ENCODE results near the gene GAS2L1. TPM values are rescaled to one million over a fixed set of nuclear protein-coding genes. Genes with fewer than 3 reads are reported as not detected.

Gene GAS2L1
- total RNA-seq, 4 donors from 2014 or later = 7.5 to 31.6 (median 10.3) TPM

DNA sequence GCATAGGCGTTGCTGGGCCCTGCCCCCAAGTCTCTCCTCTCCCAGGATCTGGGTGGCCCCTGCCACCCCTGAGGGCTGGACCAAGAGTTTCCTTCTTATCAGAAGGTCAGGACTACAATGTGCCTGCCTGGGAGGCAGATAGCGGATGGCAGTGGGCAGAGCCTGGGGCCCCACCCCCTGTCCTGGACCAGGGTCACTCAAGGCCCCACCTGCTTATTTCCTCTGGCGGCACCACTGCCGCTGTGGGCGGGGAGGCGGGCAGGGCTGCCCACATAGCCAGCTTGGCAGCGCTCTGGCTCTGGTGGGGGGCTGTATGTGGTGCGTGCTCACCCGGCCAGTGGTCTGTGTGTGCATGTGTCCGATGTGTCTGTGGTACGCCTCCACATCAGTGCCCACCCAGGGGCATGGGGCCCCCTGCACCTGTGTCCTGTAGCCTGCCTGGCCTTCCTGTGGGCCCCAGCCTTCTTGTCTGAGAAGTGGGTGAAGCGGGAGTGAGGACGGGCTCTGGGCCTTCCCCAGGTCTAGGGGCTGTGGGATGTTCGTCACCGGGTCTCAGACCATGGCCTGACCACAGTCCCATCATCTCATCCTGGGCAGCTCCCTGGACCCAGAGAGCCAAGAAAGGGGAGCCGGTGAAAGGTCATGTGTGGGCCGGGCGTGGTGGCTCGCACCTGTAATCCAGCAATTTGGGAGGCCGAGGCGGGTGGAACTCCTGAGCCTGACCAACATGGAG lies 3.0 kb downstream of the GAS2L1 start:
- TF ChIP-seq, protein P1, sequence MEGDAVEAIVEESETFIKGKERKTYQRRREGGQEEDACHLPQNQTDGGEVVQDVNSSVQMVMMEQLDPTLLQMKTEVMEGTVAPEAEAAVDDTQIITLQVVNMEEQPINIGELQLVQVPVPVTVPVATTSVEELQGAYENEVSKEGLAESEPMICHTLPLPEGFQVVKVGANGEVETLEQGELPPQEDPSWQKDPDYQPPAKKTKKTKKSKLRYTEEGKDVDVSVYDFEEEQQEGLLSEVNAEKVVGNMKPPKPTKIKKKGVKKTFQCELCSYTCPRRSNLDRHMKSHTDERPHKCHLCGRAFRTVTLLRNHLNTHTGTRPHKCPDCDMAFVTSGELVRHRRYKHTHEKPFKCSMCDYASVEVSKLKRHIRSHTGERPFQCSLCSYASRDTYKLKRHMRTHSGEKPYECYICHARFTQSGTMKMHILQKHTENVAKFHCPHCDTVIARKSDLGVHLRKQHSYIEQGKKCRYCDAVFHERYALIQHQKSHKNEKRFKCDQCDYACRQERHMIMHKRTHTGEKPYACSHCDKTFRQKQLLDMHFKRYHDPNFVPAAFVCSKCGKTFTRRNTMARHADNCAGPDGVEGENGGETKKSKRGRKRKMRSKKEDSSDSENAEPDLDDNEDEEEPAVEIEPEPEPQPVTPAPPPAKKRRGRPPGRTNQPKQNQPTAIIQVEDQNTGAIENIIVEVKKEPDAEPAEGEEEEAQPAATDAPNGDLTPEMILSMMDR (IDR thresholded peaks at IDR 0.05; ENCODE audit: low read depth) = no peak

DNA sequence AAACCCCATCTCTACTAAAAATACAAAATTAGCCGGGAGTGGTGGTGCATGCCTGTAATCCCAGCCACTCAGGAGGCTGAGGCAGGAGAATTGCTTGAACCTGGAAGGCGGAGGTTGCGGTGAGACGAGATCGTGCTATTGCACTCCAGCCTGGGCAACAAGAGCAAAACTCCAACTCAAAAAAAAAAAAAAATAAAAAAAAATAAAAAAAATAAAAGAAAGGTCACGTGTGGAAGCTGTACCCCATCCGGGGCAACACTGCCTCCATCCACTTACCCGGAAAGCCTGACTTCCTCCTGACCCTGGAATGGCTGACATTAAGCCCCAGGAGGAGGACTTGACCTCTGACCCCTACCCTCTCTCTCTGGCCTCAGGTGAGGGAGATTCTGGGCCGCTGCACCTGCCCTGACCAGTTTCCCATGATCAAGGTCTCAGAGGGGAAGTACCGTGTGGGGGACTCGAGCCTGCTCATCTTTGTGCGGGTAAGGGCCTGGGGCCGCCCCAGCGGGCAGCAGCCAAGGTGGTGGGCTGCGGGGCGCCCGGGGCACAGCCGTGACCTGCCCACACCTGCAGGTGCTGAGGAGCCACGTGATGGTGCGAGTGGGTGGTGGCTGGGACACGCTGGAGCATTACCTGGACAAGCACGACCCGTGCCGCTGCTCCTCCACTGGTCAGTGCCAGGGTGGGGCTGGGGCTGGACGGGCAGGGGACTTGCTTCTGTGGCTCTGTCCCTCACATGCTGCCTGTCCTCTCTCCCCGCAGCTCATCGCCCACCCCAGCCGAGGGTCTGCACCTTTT lies 3.8 kb downstream of the GAS2L1 start:
- TF ChIP-seq, protein P1 (IDR thresholded peaks at IDR 0.05; ENCODE audit: low read depth) = no peak

DNA sequence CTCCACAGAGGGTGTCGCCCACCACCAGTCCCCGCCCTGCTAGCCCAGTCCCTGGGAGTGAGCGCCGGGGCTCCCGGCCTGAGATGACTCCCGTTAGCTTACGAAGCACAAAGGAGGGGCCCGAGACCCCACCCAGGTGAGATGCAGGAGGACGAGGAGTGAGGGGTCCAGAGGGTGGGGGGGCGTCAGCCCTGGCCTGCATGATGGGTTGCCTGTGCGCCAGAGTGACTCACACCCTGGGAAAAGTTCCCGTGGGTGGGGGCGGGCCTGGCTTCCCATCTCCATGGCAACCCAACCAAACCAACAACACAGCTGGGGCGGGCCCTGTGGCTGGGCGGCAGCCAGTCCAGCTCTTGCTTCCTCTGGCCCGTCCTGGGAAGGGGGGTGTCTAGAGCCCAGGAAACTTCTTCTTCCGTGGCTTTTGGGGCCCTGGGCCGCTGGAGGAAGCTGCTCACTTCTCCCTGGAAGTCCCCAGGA lies 4.5 kb downstream of the GAS2L1 start:
- TF ChIP-seq, protein P1 (IDR thresholded peaks at IDR 0.05; ENCODE audit: low read depth) = no peak

DNA sequence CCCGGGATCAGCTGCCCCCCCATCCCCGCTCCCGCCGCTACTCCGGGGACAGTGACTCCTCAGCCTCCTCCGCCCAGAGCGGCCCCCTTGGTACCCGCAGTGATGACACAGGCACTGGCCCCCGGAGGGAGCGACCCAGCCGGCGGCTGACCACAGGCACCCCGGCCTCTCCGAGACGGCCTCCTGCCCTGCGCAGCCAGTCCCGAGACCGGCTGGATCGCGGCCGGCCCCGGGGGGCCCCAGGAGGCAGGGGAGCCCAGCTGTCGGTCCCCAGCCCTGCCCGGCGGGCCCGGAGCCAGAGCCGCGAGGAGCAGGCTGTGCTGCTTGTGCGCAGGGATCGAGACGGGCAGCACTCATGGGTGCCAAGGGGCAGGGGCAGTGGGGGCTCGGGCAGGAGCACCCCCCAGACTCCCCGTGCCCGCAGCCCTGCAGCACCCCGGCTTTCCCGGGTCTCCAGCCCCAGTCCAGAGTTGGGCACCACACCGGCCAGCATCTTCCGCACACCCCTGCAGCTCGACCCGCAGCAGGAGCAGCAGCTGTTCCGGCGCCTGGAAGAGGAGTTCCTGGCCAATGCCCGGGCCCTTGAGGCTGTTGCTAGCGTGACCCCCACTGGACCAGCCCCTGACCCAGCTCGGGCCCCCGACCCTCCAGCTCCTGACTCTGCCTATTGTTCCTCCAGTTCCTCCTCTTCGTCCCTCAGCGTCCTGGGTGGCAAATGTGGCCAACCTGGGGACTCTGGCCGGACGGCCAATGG lies 5.2 kb downstream of the GAS2L1 start:
- TF ChIP-seq, protein P1 (IDR thresholded peaks at IDR 0.05; ENCODE audit: low read depth) = no peak

DNA sequence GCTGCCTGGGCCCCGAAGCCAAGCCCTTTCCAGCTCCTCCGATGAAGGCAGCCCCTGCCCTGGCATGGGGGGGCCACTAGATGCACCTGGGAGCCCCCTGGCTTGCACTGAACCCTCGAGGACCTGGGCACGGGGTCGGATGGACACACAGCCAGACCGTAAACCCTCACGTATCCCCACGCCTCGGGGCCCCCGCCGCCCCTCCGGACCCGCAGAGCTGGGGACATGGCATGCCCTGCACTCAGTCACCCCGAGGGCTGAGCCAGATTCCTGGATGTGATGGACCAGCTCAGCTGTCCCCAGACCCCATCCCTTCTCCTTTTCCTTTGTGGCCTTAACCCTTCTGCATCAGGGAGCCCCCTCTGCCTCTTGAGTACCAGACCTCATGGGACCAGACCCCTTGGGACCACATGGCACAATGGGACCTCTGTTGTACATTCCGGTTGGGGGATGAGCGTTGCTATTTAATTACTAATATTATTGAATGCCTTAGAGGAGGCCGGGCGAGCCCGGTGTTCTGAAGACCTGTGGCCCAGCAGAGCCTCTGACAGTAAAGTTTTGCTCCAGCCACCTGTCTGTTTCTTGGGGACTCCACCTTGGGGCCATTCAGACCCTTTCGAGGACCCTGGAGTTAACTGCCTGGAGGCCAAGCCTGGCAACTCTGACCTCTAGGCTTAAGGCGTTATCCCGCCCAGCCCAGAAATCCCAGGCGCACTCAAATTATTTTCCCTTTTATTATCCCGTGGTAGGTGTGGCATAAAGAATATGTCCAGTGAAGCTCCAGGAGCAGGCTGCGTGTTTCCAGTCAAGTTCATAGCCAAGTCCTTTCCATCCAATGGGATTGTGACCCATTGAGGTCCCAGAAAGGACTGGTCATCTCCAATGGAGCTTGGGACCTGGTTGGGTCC lies 6.0 kb downstream of the GAS2L1 start:
- TF ChIP-seq, protein P1 (IDR thresholded peaks at IDR 0.05; ENCODE audit: low read depth) = no peak

DNA sequence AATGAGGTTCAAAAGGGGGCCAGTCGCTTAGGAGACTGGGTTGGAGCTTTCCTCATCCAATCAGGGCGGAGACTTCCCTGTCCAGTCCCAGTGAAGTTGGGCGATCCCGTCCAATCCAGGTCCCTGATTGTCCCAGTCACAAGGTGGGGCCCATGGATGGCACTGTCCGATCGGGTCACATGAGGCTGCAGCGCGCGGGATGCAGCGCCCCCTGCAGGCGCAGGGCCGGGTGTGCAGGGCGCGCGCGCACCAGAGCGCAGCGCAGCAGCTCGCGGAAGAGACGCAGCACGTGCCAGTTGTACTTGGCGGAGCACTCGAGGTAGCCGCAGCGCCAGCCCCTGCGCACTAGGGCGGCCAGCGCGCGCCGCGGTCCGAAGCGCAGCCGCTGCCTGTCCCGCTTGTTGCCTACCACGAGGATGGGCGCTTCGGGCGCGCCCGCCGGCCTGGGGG lies 6.7 kb downstream of the GAS2L1 start:
- TF ChIP-seq, protein P1 (IDR thresholded peaks at IDR 0.05; ENCODE audit: low read depth) = no peak
